Caco-2 (cell line): Measurements from ENCODE around the gene SCAF11. TPM values are rescaled to one million over a fixed set of nuclear protein-coding genes. Genes with fewer than 3 reads are reported as not detected.

ENCODE experiments used
- BruUV-seq: library from RNA; stranded (reverse); fragments of 400-500 nt; replicated peaks from 2 replicates; lab custom pipeline; 2021; lab: Mats Ljungman, UMichigan
- CTCF ChIA-PET: fragments of 300-600 bp; sonication (Branson Sonifier 250); formaldehyde crosslinking; loops from one replicate; lab custom pipeline; 2022; ENCODE audit warnings: antibody characterized with exemption; lab: Charles Lee
- POLR2A ChIA-PET: fragments of 300-600 bp; sonication (Branson Sonifier 250); formaldehyde crosslinking; loops from one replicate; lab custom pipeline; 2022; ENCODE audit warnings: antibody characterized with exemption; lab: Charles Lee
- DNase-seq, 2 experiments: peaks; one replicate each; pipeline versions ENCODE4 v3.0.0 to v3.0.0-alpha.2; 2020 to 2022
- H3K27me3 ChIP-seq: replicated peaks from 2 replicates; pipeline ENCODE4 v1.6.0; 2011; ENCODE audit warnings: low read length; ENCODE audit not compliant: control insufficient read depth, insufficient read depth
- H3K36me3 ChIP-seq: 2 replicates; pipeline ENCODE4 v1.5.1; 2011; ENCODE audit warnings: low read length; ENCODE audit not compliant: control insufficient read depth, insufficient read depth
- H3K4me1 ChIP-seq: fragments of 250-450 bp; sonication (Bioruptor Pico); 2 replicates; pipeline ENCODE4 v1.5.1; 2020; ENCODE audit warnings: mild to moderate bottlenecking
- H3K4me3 ChIP-seq: 2 replicates; pipeline ENCODE4 v1.5.1; 2011; ENCODE audit warnings: low read depth, mild to moderate bottlenecking, control low read depth, low read length
- H3K9me3 ChIP-seq: fragments of 250-450 bp; sonication (Bioruptor Pico); 2 replicates; pipeline ENCODE4 v1.5.1; 2020; ENCODE audit warnings: mild to moderate bottlenecking, moderate library complexity
- H3K27ac Mint-ChIP-seq: one replicate; pipeline ENCODE4 v1.8.0; 2022; ENCODE audit warnings: mixed read lengths; ENCODE audit not compliant: unreplicated experiment
- H3K27me3 Mint-ChIP-seq: one replicate; pipeline ENCODE4 v1.8.0; 2022; ENCODE audit warnings: mixed read lengths; ENCODE audit not compliant: insufficient read depth, unreplicated experiment
- H3K36me3 Mint-ChIP-seq: one replicate; pipeline ENCODE4 v1.8.0; 2022; ENCODE audit warnings: mild to moderate bottlenecking, mixed read lengths; ENCODE audit not compliant: insufficient read depth, unreplicated experiment
- H3K4me1 Mint-ChIP-seq: one replicate; pipeline ENCODE4 v1.8.0; 2022; ENCODE audit warnings: low read depth, mixed read lengths; ENCODE audit not compliant: unreplicated experiment
- H3K4me3 Mint-ChIP-seq: one replicate; pipeline ENCODE4 v1.8.0; 2022; ENCODE audit warnings: mild to moderate bottlenecking, moderate library complexity, mixed read lengths; ENCODE audit not compliant: unreplicated experiment
- H3K9me3 Mint-ChIP-seq: one replicate; pipeline ENCODE4 v1.8.0; 2022; ENCODE audit warnings: mixed read lengths; ENCODE audit not compliant: unreplicated experiment
- CTCF ChIP-seq, 2 experiments: fragments of 200-600 bp in 1 of 2; IDR thresholded peaks; 1 replicate in 1 of 2; 2 replicates in 1 of 2; pipeline versions ENCODE4 v1.5.1 to v1.8.0; 2011 to 2022; ENCODE audit warnings: antibody characterized with exemption in 1 of 2, control low read depth in 1 of 2, inconsistent platforms in 1 of 2, low read depth in 1 of 2, low read length in 1 of 2, mild to moderate bottlenecking in 1 of 2, moderate library complexity in 1 of 2; ENCODE audit not compliant: insufficient read depth in 1 of 2, severe bottlenecking in 1 of 2, unreplicated experiment in 1 of 2
- intact Hi-C: fragments of 100-400 bp; cut with micrococcal nuclease; formaldehyde crosslinking; loops from one replicate; pipeline ENCODE4 v1.10.0; 2022; ENCODE audit not compliant: unreplicated experiment
- total RNA-seq: library from RNA; stranded (reverse); gene quantifications from 2 replicates; pipeline ENCODE4 v1.2.3, GENCODE V29; 2022

The SCAF11 gene
- total RNA-seq, 1 experiment from 2014 or later: 292 TPM

GRCh38 chr12:45973526-45973925, 16.8 kb downstream of the SCAF11 start:
- Mint-ChIP-seq H3K4me1 (peaks cover 71% of the 10 kb centered on the region), H3K27me3 (no peaks in the 10 kb centered on the region), H3K27ac (peak overlapping the region; percentile 51), H3K36me3 (peaks cover 74% of the 10 kb centered on the region), H3K9me3 (no peaks in the 10 kb centered on the region), H3K4me3 (peak overlapping the region; percentile 62)
- CTCF ChIA-PET: no interaction called here
- Histone ChIP-seq H3K4me3 (no peak overlapping the region), H3K36me3 (no peaks in the 10 kb centered on the region), H3K4me1 (peaks cover 88% of the 10 kb centered on the region), H3K27me3 (no peaks in the 10 kb centered on the region), H3K9me3 (no peaks in the 10 kb centered on the region)
- intact Hi-C loops: loop anchor here (1.0 to 5.0 kb wide), 2 partner anchors 8 to 289 kb away; no protein-coding TSS in a partner anchor
- no TSS peak for BruUV-seq
- POLR2A ChIA-PET: no interaction called here
- TF ChIP-seq CTCF (IDR thresholded peaks at IDR 0.05; ENCODE audit: insufficient read depth in 1 of 2, low read depth in 1 of 2, low read length in 1 of 2, severe bottlenecking in 1 of 2, unreplicated experiment in 1 of 2): no peak
- peak in 1 of 2 experiments; percentile 36 for DNase-seq

- POLR2A ChIA-PET: no interaction called here
- intact Hi-C loops: loop anchor here (5.0 kb wide), 1 partner anchor 292 kb away; no protein-coding TSS in a partner anchor
- Histone ChIP-seq H3K36me3 (no peaks in the 10 kb centered on the region), H3K4me1 (peaks cover 81% of the 10 kb centered on the region), H3K4me3 (no peak overlapping the region), H3K9me3 (no peaks in the 10 kb centered on the region), H3K27me3 (no peaks in the 10 kb centered on the region)
- TF ChIP-seq CTCF (IDR thresholded peaks at IDR 0.05; ENCODE audit: insufficient read depth in 1 of 2, low read depth in 1 of 2, low read length in 1 of 2, severe bottlenecking in 1 of 2, unreplicated experiment in 1 of 2): no peak
- H3K9me3 Mint-ChIP-seq: no peaks in the 10 kb centered on the region
- CTCF ChIA-PET: no interaction called here
- BruUV-seq: no TSS peak
- no peak overlapping the region for H3K4me3 Mint-ChIP-seq
- H3K36me3 Mint-ChIP-seq: peaks cover 68% of the 10 kb centered on the region
- DNase-seq: no peak
- H3K27me3 Mint-ChIP-seq: no peaks in the 10 kb centered on the region
- peaks cover 58% of the 10 kb centered on the region for H3K4me1 Mint-ChIP-seq
- no peak overlapping the region for H3K27ac Mint-ChIP-seq
Measured at GRCh38 chr12:45970391-45970790, 20.0 kb downstream of the SCAF11 start.

GRCh38 chr12:45969084-45969483, 21.3 kb downstream of the SCAF11 start:
- intact Hi-C loops: no loop called here
- ChIA-PET CTCF (no interaction called here), POLR2A (interaction anchor here (0.5 kb wide), 1 partner anchor 22 kb away, joined by 5 read pairs; no protein-coding TSS in a partner anchor)
- no peaks in the 10 kb centered on the region for H3K27me3 Mint-ChIP-seq
- peak overlapping the region; percentile 12 for H3K4me3 Mint-ChIP-seq
- no peak for TF ChIP-seq CTCF (IDR thresholded peaks at IDR 0.05; ENCODE audit: insufficient read depth in 1 of 2, low read depth in 1 of 2, low read length in 1 of 2, severe bottlenecking in 1 of 2, unreplicated experiment in 1 of 2)
- Histone ChIP-seq H3K9me3 (no peaks in the 10 kb centered on the region), H3K36me3 (0 out of 2 replicates have a peak, but pooled peaks cover 2% of the 10 kb centered on the region), H3K4me1 (peaks cover 73% of the 10 kb centered on the region), H3K4me3 (no peak overlapping the region), H3K27me3 (no peaks in the 10 kb centered on the region)
- BruUV-seq: no TSS peak
- peaks cover 55% of the 10 kb centered on the region for H3K4me1 Mint-ChIP-seq
- H3K36me3 Mint-ChIP-seq: peaks cover 73% of the 10 kb centered on the region
- DNase-seq: no peak
- H3K27ac Mint-ChIP-seq: peak overlapping the region; percentile 57
- H3K9me3 Mint-ChIP-seq: peaks cover 4% of the 10 kb centered on the region
